Mesenteric fat pad (tissue), 1 donor: ENCODE measurements around the gene PPIA. TPM values are rescaled to one million over a fixed set of nuclear protein-coding genes. Genes with fewer than 3 reads are reported as not detected.
A peak's percentile ranks its signal among the peaks of the same experiment; 100 is the strongest.
"Not testable (repeated sequence)": the region's sequence is repeated elsewhere in the genome, so short reads cannot be mapped to it uniquely, and the experiment has no call there.

ENCODE experiments used
- DNase-seq: peaks from one replicate; pipeline ENCODE4 v3.0.0-alpha.2; 2020; ENCODE audit warnings: low spot score
- total RNA-seq: library from RNA; stranded (reverse); fragmentation: NEBNext Ultra II Directional; extraction: Animal tissue kit (Norgen Biotek cat#: 25700); gene quantifications from one replicate; pipeline ENCODE4 v1.2.1, GENCODE V29; 2021
- donor health status: DM: yes; HTN: yes; CAD: no.

The PPIA gene
- total RNA-seq, 1 donor from 2014 or later: 1,211 TPM

GRCh38 chr7:44819292-44819691 is 22.8 kb downstream of the PPIA start:
- DNase-seq: peak; percentile 16

GRCh38 chr7:44823255-44823781 is 26.8 kb downstream of the PPIA start:
- no peak for DNase-seq

- DNase-seq: peak; percentile 62
These were observed 28.5 kb downstream of the PPIA start for GRCh38 chr7:44824894-44825526.

- DNase-seq: no peak
These were observed 31.1 kb downstream of the PPIA start for GRCh38 chr7:44827567-44827966.

- DNase-seq: no peak
These were observed 42.3 kb downstream of the PPIA start for GRCh38 chr7:44838751-44839150.

GRCh38 chr7:44842675-44843074 is 46.2 kb downstream of the PPIA start:
- peak; percentile 49 for DNase-seq

- peak; percentile 12 for DNase-seq
These were observed 47.0 kb downstream of the PPIA start for GRCh38 chr7:44843440-44843839.

- DNase-seq: no peak
These were observed 49.0 kb downstream of the PPIA start for GRCh38 chr7:44845451-44845850.

GRCh38 chr7:44846390-44846789 is 49.9 kb downstream of the PPIA start:
- DNase-seq: not testable (repeated sequence)

- DNase-seq: no peak
These were observed 50.5 kb downstream of the PPIA start for GRCh38 chr7:44846816-44847508.

- peak; percentile 95 for DNase-seq
These were observed 51.0 kb downstream of the PPIA start for GRCh38 chr7:44847509-44847919.

- DNase-seq: peak; percentile 100
These were observed 51.6 kb downstream of the PPIA start, which contains the start of gene H2AZ2 for GRCh38 chr7:44847920-44848634. Gene H2AZ2 (minus strand): TSS chr7:44848087. CDS start chr7:44847971, 116 bp downstream.

GRCh38 chr7:44849259-44849884 is 52.9 kb downstream of the PPIA start:
- DNase-seq: no peak

GRCh38 chr7:44849885-44850544 is 53.5 kb downstream of the PPIA start:
- DNase-seq: no peak

- no peak for DNase-seq
These were observed 56.1 kb downstream of the PPIA start for GRCh38 chr7:44852590-44852989.

Other genes starting within 250 kb of the PPIA start
- 64.1 TPM for gene DDX56, start 222.8 kb upstream of the PPIA start, total RNA-seq
- gene TMED4, start 214.4 kb upstream of the PPIA start, total RNA-seq: 56.3 TPM
- 102 TPM for gene OGDH, start 190.1 kb upstream of the PPIA start, total RNA-seq
- 47.8 TPM for gene ZMIZ2, start 47.8 kb upstream of the PPIA start, total RNA-seq
- 92.3 TPM for gene H2AZ2, start 51.4 kb downstream of the PPIA start, total RNA-seq
- gene PURB, start 88.8 kb downstream of the PPIA start, total RNA-seq: 25.4 TPM
- gene MYO1G, start 182.3 kb downstream of the PPIA start, total RNA-seq: 8.7 TPM
- gene CCM2, start 203.5 kb downstream of the PPIA start, total RNA-seq: 53.2 TPM